ENCODE data around the gene GRAP2. TPM values are rescaled to one million over a fixed set of nuclear protein-coding genes. Genes with fewer than 3 reads are reported as not detected.

GRAP2 gene
- total and polyA plus RNA-seq, 10 of the 15 experiments (the other 5 are each of a cell fraction or from before 2014, with no cell fraction given) = 3.3 to 79.1 (median 59.6) TPM

- H3K4me2 ChIP-seq (ENCODE audit: control insufficient read depth, insufficient read depth) = no peak overlapping the region
- H3K4me3 ChIP-seq = no peak overlapping the region
- no peak for FAIRE-seq
- H3K79me2 ChIP-seq (ENCODE audit: control insufficient read depth, insufficient read depth, low read length) = no peaks in the 10 kb centered on the region
- TF ChIP-seq TCF7 (IDR thresholded peaks at IDR 0.05; ENCODE audit: borderline replicate concordance) (no peak), PAX5 (IDR thresholded peaks at IDR 0.05; ENCODE audit: borderline replicate concordance, low read depth, low read length) (no peak), BMI1 (IDR thresholded peaks at IDR 0.05; ENCODE audit: borderline replicate concordance) (no peak), SPI1 (IDR thresholded peaks at IDR 0.05; ENCODE audit: borderline replicate concordance, insufficient read depth, low read depth, low read length) (no peak)
- TF ChIP-seq, protein P1, sequence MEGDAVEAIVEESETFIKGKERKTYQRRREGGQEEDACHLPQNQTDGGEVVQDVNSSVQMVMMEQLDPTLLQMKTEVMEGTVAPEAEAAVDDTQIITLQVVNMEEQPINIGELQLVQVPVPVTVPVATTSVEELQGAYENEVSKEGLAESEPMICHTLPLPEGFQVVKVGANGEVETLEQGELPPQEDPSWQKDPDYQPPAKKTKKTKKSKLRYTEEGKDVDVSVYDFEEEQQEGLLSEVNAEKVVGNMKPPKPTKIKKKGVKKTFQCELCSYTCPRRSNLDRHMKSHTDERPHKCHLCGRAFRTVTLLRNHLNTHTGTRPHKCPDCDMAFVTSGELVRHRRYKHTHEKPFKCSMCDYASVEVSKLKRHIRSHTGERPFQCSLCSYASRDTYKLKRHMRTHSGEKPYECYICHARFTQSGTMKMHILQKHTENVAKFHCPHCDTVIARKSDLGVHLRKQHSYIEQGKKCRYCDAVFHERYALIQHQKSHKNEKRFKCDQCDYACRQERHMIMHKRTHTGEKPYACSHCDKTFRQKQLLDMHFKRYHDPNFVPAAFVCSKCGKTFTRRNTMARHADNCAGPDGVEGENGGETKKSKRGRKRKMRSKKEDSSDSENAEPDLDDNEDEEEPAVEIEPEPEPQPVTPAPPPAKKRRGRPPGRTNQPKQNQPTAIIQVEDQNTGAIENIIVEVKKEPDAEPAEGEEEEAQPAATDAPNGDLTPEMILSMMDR (IDR thresholded peaks at IDR 0.05 in 2 of 3, conservative IDR thresholded peaks at IDR 0.05 in 1 of 3; ENCODE audit: control insufficient read depth in 2 of 3, extremely low read depth in 1 of 3, insufficient read depth in 1 of 3, low read depth in 3 of 3, low read length in 3 of 3) = no peak
- H3K27me3 ChIP-seq (replicated peaks in 1 of 2; ENCODE audit: control insufficient read depth in 2 of 2, insufficient read depth in 2 of 2, low read length in 1 of 2) = no peaks in the 10 kb centered on the region
- no peaks in the 10 kb centered on the region for H3K9me3 ChIP-seq (replicated peaks; ENCODE audit: control insufficient read depth, insufficient read depth, low read length)
- SMC1A ChIA-PET (ENCODE audit: uncharacterized antibody, unreplicated experiment) = no interaction called here
- POLR2A ChIA-PET = no interaction called here
- peaks cover 11% of the 10 kb centered on the region for H3K4me1 ChIP-seq (ENCODE audit: control insufficient read depth, insufficient read depth, low read length)
- no peak for ATAC-seq
- no peak overlapping the region for H3K9ac ChIP-seq (ENCODE audit: control insufficient read depth, insufficient read depth, low read length)
- H3K27ac ChIP-seq (ENCODE audit: control insufficient read depth, insufficient read depth) = no peak overlapping the region
- RAD21 ChIA-PET (ENCODE audit: unreplicated experiment) = no interaction called here
- no peak overlapping the region for H2AFZ ChIP-seq (ENCODE audit: control insufficient read depth, low read depth, low read length)
- in situ Hi-C loops (cut with MboI) (no loop called here), intact Hi-C loops (cut with micrococcal nuclease; ENCODE audit: unreplicated experiment) (no loop called here)
- no peaks in the 10 kb centered on the region for H3K36me3 ChIP-seq (ENCODE audit: control insufficient read depth in 2 of 2, insufficient read depth in 2 of 2, low read length in 1 of 2)
- no peak for DNase-seq (ENCODE audit: low read depth, low spot score)
- no TSS peak for BruUV-seq (replicated peaks)
- H4K20me1 ChIP-seq (ENCODE audit: control insufficient read depth, insufficient read depth) = no peaks in the 10 kb centered on the region
- 75% methylated on average over 2 of the region's 2 CpGs for WGBS (ENCODE audit: insufficient coverage, insufficient replicate concordance, low lambda C conversion rate, missing lambda C conversion rate)
- CTCF ChIA-PET = interaction anchor here (1.3 kb wide), 1 partner anchor 40 kb away, joined by 3 read pairs; no protein-coding TSS in a partner anchor
Observed at GRCh38 chr22:39984746-39985145, 83.9 kb downstream of the GRAP2 start.
